HepG2 (cell line): ENCODE measurements around the gene BCORL1. TPM values are rescaled to one million over a fixed set of nuclear protein-coding genes. Genes with fewer than 3 reads are reported as not detected.

Experiments used
- EHMT2 ChIP-seq: fragments of 200-600 bp; sonication (generic); IDR thresholded peaks from 2 replicates; pipeline ENCODE4 v1.7.0; 2017; ENCODE audit warnings: antibody characterized with exemption, low read depth, low read length, borderline replicate concordance
- ESRRA ChIP-seq: sonication (generic); formaldehyde crosslinking; IDR thresholded peaks from 2 replicates; pipeline ENCODE4 v1.5.1; 2020; ENCODE audit warnings: mild to moderate bottlenecking, low read depth, missing genetic modification reagents
- GPBP1L1 ChIP-seq: sonication (generic); formaldehyde crosslinking; IDR thresholded peaks from 2 replicates; pipeline ENCODE4 v1.5.0; 2020; ENCODE audit warnings: mild to moderate bottlenecking, missing genetic modification reagents
- KDM4B ChIP-seq: sonication (generic); formaldehyde crosslinking; IDR thresholded peaks from 2 replicates; pipeline ENCODE4 v1.4.0; 2020; ENCODE audit warnings: missing genetic modification reagents
- NPAS2 ChIP-seq: sonication (generic); formaldehyde crosslinking; IDR thresholded peaks from 2 replicates; pipeline ENCODE4 v1.8.0; 2022; ENCODE audit warnings: mild to moderate bottlenecking, missing genetic modification reagents, borderline replicate concordance
- PHF20 ChIP-seq: sonication (generic); formaldehyde crosslinking; IDR thresholded peaks from 2 replicates; pipeline ENCODE4 v1.5.0; 2020; ENCODE audit warnings: mild to moderate bottlenecking, missing genetic modification reagents
- RFXANK ChIP-seq: IDR thresholded peaks from 2 replicates; pipeline ENCODE4 v1.6.1; 2016
- ZNF747 ChIP-seq: sonication (generic); formaldehyde crosslinking; IDR thresholded peaks from 2 replicates; pipeline ENCODE4 v1.8.1; 2023; ENCODE audit warnings: missing genetic modification reagents, mild to moderate bottlenecking, borderline replicate concordance
- polyA plus RNA-seq, 8 experiments: library from polyadenylated mRNA; depleted of rRNA in 3 of 8; stranded (reverse) in 7 of 8; unstranded in 1 of 8; fragments of >200 nt; fragmentation: Illumina TruSeq in 4 of 8; extraction: Trizol in 4 of 8; gene quantifications; 2 replicates each; pipeline versions ENCODE4 v1.2.1 to v1.2.3, GENCODE V29; 2011 to 2016; ENCODE audit warnings: low read depth in 4 of 8, missing spikeins in 1 of 8, mixed read lengths in 1 of 8; ENCODE audit not compliant: insufficient read depth in 1 of 8
- total RNA-seq, 5 experiments: library from RNA; depleted of rRNA; stranded (reverse); fragments of >200 nt; fragmentation: Illumina TruSeq; extraction: Trizol; gene quantifications; 2 replicates each; pipeline ENCODE4 v1.2.3, GENCODE V29; 2016; ENCODE audit warnings: low read depth in 1 of 5
- TF ChIP-seq, protein P1 (sequence below): sonication (generic); formaldehyde crosslinking; IDR thresholded peaks from 2 replicates; pipeline ENCODE4 v1.8.0; 2022; ENCODE audit warnings: missing genetic modification reagents, low read depth, mild to moderate bottlenecking, borderline replicate concordance
- TF ChIP-seq, protein P2 (sequence below): sonication (generic); formaldehyde crosslinking; IDR thresholded peaks from 2 replicates; pipeline ENCODE4 v1.5.1; 2020; ENCODE audit warnings: mild to moderate bottlenecking, missing genetic modification reagents

Gene BCORL1
- total and polyA plus RNA-seq, 2 of the 13 experiments (the other 11 are each of a cell fraction or from before 2014, with no cell fraction given), result 0.67 to 1.4 TPM

DNA sequence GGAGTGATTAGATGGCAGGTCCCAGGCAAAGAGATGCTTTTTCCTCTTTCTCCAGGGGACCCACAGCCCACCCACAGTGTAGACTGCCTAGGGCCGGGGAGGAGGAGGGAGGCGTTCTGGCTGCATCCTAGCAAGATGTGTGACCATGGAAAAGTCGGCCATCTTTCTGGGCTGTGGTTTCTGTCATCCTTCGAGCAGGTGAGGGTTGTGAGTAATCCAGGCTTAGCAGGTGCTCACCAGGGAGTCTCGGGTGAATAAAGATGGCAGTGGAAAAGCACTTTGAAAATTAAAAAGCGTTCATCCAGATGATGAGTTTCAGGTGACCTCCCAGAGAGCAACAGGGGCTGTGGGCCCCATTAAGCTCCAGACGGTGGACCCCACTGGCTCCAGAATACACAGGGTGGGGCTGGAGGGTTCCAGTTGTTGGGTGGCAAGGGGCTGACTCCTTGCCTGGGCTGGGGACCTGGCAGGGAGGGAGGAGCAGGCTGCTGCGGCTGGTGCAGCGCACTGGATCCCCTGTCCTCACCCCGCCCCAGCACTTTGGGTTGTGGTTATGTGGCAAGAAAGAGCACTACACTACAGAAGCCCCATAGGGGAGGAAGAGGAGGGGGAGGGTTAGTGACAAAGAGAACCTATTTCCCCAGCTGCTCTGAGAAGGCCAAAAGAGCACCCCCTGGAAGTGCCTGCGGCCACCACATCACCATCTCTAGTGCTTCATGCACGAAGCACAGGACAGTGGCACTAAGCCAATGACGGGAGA is 104.2 kb downstream of the BCORL1 start (continued):
- TF ChIP-seq PHF20, result no peak
- TF ChIP-seq NPAS2, result no peak
- no peak for TF ChIP-seq EHMT2
- no peak for TF ChIP-seq ZNF747 (CRISPR knock-in tag)
- no peak for TF ChIP-seq RFXANK (CRISPR knock-in tag)
- TF ChIP-seq, protein P1, sequence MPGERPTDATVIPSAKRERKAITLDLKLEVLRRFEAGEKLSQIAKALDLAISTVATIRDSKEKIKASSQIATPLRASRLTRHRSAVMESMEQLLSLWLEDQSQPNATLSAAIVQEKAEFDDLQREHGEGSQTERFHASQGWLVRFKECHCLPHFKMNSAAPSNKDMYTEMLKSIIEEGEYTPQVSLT, result no peak
- TF ChIP-seq KDM4B (CRISPR knock-in tag), result no peak
- TF ChIP-seq, protein P2, sequence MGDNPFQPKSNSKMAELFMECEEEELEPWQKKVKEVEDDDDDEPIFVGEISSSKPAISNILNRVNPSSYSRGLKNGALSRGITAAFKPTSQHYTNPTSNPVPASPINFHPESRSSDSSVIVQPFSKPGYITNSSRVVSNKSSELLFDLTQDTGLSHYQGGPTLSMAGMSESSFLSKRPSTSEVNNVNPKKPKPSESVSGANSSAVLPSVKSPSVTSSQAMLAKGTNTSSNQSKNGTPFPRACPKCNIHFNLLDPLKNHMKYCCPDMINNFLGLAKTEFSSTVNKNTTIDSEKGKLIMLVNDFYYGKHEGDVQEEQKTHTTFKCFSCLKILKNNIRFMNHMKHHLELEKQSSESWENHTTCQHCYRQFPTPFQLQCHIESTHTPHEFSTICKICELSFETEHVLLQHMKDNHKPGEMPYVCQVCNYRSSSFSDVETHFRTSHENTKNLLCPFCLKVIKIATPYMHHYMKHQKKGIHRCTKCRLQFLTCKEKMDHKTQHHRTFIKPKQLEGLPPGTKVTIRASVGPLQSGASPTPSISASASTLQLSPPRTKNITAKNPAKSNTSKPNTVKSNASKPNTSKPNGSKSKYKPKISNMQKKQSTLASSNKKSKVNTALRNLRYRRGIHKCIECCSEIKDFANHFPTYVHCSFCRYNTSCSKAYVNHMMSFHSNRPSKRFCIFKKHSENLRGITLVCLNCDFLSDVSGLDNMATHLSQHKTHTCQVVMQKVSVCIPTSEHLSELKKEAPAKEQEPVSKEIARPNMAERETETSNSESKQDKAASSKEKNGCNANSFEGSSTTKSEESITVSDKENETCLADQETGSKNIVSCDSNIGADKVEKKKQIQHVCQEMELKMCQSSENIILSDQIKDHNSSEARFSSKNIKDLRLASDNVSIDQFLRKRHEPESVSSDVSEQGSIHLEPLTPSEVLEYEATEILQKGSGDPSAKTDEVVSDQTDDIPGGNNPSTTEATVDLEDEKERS (CRISPR knock-in tag), result no peak
- TF ChIP-seq GPBP1L1 (CRISPR knock-in tag), result no peak
- no peak for TF ChIP-seq ESRRA (CRISPR knock-in tag)
